SK-N-SH (cell line): ENCODE data around the gene KRT17. TPM values are rescaled to one million over a fixed set of nuclear protein-coding genes. Genes with fewer than 3 reads are reported as not detected.

Source experiments
- CTCF ChIA-PET: fragments of 300-600, 350-600 bp; formaldehyde crosslinking; extraction: SDS; loops from one replicate; lab custom pipeline; 2021; lab: Yijun Ruan, JAX
- POLR2A ChIA-PET: fragments of 350-600 bp; sonication (Branson Sonifier 250); formaldehyde crosslinking; extraction: SDS; loops from one replicate; lab custom pipeline; 2020; ENCODE audit warnings: antibody characterized with exemption, inconsistent platforms; lab: Yijun Ruan, JAX
- DNase-seq: peaks from one replicate; pipeline ENCODE4 v3.0.0; 2012
- H2AFZ ChIP-seq: fragments of 200-600 bp; sonication (generic); 2 replicates; pipeline ENCODE4 v1.8.1; 2016; ENCODE audit warnings: antibody characterized with exemption, mild to moderate bottlenecking, low read depth
- H3F3A ChIP-seq: fragments of 200-600 bp; sonication (generic); replicated peaks from 2 replicates; pipeline ENCODE3; 2016; ENCODE audit warnings: antibody characterized with exemption, mild to moderate bottlenecking; ENCODE audit not compliant: insufficient read depth
- H3K27ac ChIP-seq, 2 experiments: fragments of 200-500 bp in 1 of 2; fragments of 200-600 bp in 1 of 2; sonication (Bioruptor generic) in 1 of 2; sonication (generic), shearing (Covaris generic) in 1 of 2; 2 replicates each; pipeline versions ENCODE4 v1.5.1 to v1.6.1; 2014 to 2016; ENCODE audit warnings: low read depth in 2 of 2, inconsistent platforms in 1 of 2, low read length in 1 of 2, mild to moderate bottlenecking in 1 of 2, mixed read lengths in 1 of 2
- H3K27me3 ChIP-seq: fragments of 200-600 bp; sonication (generic), shearing (Covaris generic); 2 replicates; pipeline ENCODE4 v1.6.1; 2016; ENCODE audit warnings: mixed run types; ENCODE audit not compliant: insufficient read depth
- H3K36me3 ChIP-seq, 2 experiments: fragments of 200-500 bp in 1 of 2; fragments of 200-600 bp in 1 of 2; sonication (Bioruptor generic) in 1 of 2; sonication (generic) in 1 of 2; replicated peaks in 1 of 2; 2 replicates each; pipeline versions ENCODE3 to v1.5.1; 2014 to 2016; ENCODE audit warnings: low read length in 1 of 2, mild to moderate bottlenecking in 1 of 2; ENCODE audit not compliant: insufficient read depth in 2 of 2, control insufficient read depth in 1 of 2
- H3K4me1 ChIP-seq, 2 experiments: fragments of 200-500 bp in 1 of 2; fragments of 200-600 bp in 1 of 2; sonication (Bioruptor generic) in 1 of 2; sonication (generic), shearing (Covaris generic) in 1 of 2; 2 replicates each; pipeline versions ENCODE4 v1.5.1 to v1.6.1; 2014 to 2016; ENCODE audit warnings: low read depth in 1 of 2, low read length in 1 of 2, mixed run types in 1 of 2; ENCODE audit not compliant: insufficient read depth in 2 of 2, control insufficient read depth in 1 of 2
- H3K4me2 ChIP-seq: fragments of 200-600 bp; sonication (generic), shearing (Covaris generic); 2 replicates; pipeline ENCODE4 v1.6.1; 2017; ENCODE audit warnings: mixed run types
- H3K4me3 ChIP-seq, 2 experiments: fragments of 200-500 bp in 1 of 2; fragments of 200-600 bp in 1 of 2; sonication (Bioruptor generic) in 1 of 2; sonication (generic), shearing (Covaris generic) in 1 of 2; 2 replicates each; pipeline versions ENCODE4 v1.5.1 to v1.8.1; 2014 to 2016; ENCODE audit warnings: low read depth in 2 of 2, inconsistent platforms in 1 of 2, low read length in 1 of 2, mild to moderate bottlenecking in 1 of 2, mixed read lengths in 1 of 2, moderate library complexity in 1 of 2
- H3K79me2 ChIP-seq: fragments of 200-600 bp; sonication (generic); 2 replicates; pipeline ENCODE4 v1.8.1; 2017; ENCODE audit warnings: mild to moderate bottlenecking; ENCODE audit not compliant: insufficient read depth
- H3K9ac ChIP-seq: fragments of 200-600 bp; sonication (generic); 2 replicates; pipeline ENCODE4 v1.6.1; 2017; ENCODE audit warnings: mixed run types
- H3K9me2 ChIP-seq: fragments of 200-600 bp; sonication (generic); 2 replicates; pipeline ENCODE4 v1.6.1; 2017; ENCODE audit warnings: mixed run types
- H3K9me3 ChIP-seq: fragments of 200-600 bp; sonication (generic); 2 replicates; pipeline ENCODE4 v1.6.1; 2017; ENCODE audit warnings: mixed run types, mild to moderate bottlenecking, moderate library complexity
- H4K20me1 ChIP-seq: fragments of 200-600 bp; sonication (generic); 2 replicates; pipeline ENCODE4 v1.6.1; 2017; ENCODE audit warnings: mild to moderate bottlenecking, mixed run types; ENCODE audit not compliant: insufficient read depth
- CHD2 ChIP-seq: fragments of 150-350 bp; IDR thresholded peaks from 2 replicates; pipeline ENCODE4 v1.6.1; 2018; ENCODE audit warnings: low read length; ENCODE audit not compliant: partially characterized antibody
- ELF1 ChIP-seq: IDR thresholded peaks from 2 replicates; pipeline ENCODE4 v1.4.0; 2012
- EZH2phosphoT487 ChIP-seq: fragments of 200-600 bp; sonication (generic); IDR thresholded peaks from 2 replicates; pipeline ENCODE4 v1.6.1; 2017; ENCODE audit warnings: low read depth, mixed run types, mild to moderate bottlenecking, antibody characterized with exemption, moderate library complexity, borderline replicate concordance
- FOSL2 ChIP-seq: IDR thresholded peaks from 2 replicates; pipeline ENCODE4 v1.4.0; 2012; ENCODE audit warnings: low read depth, mild to moderate bottlenecking, moderate library complexity, borderline replicate concordance
- FOXM1 ChIP-seq: IDR thresholded peaks from 2 replicates; pipeline ENCODE4 v1.4.0; 2012; ENCODE audit warnings: low read depth, mild to moderate bottlenecking
- GABPA ChIP-seq: IDR thresholded peaks from 2 replicates; pipeline ENCODE4 v1.4.0; 2012; ENCODE audit warnings: low read depth, mild to moderate bottlenecking
- GATA2 ChIP-seq: sonication (generic); formaldehyde crosslinking; IDR thresholded peaks from 2 replicates; pipeline ENCODE4 v1.5.0; 2020; ENCODE audit warnings: mild to moderate bottlenecking, missing genetic modification reagents
- IRF3 ChIP-seq: fragments of 150-350 bp; IDR thresholded peaks from 2 replicates; pipeline ENCODE4 v1.6.1; 2016; ENCODE audit warnings: mild to moderate bottlenecking, low read depth, low read length
- MEF2A ChIP-seq: IDR thresholded peaks from 2 replicates; pipeline ENCODE4 v1.4.0; 2012; ENCODE audit warnings: low read depth, borderline replicate concordance
- NFIC ChIP-seq: IDR thresholded peaks from 2 replicates; pipeline ENCODE4 v1.4.0; 2012; ENCODE audit warnings: borderline replicate concordance
- NRF1 ChIP-seq: IDR thresholded peaks from 2 replicates; pipeline ENCODE4 v1.6.1; 2012; ENCODE audit warnings: low read depth, mild to moderate bottlenecking, low read length
- RFX5 ChIP-seq: IDR thresholded peaks from 2 replicates; pipeline ENCODE4 v1.6.1; 2012; ENCODE audit warnings: mild to moderate bottlenecking, improper control_type of control experiment, low read length
- RXRA ChIP-seq: IDR thresholded peaks from 2 replicates; pipeline ENCODE4 v1.4.0; 2012; ENCODE audit warnings: low read depth, mild to moderate bottlenecking, borderline replicate concordance
- SIN3A ChIP-seq: IDR thresholded peaks from 2 replicates; pipeline ENCODE4 v1.6.1; 2012; ENCODE audit warnings: low read depth, mild to moderate bottlenecking, low read length, moderate library complexity, borderline replicate concordance
- SMC3 ChIP-seq: IDR thresholded peaks from 2 replicates; pipeline ENCODE4 v1.6.1; 2012; ENCODE audit warnings: low read depth, low read length, improper control_type of control experiment
- USF1 ChIP-seq: IDR thresholded peaks from 2 replicates; pipeline ENCODE4 v1.4.0; 2012; ENCODE audit warnings: low read depth, borderline replicate concordance
- USF2 ChIP-seq: fragments of 150-350 bp; IDR thresholded peaks from 2 replicates; pipeline ENCODE4 v1.6.1; 2017; ENCODE audit warnings: antibody characterized with exemption, low read length, low read depth, borderline replicate concordance
- YY1 ChIP-seq: IDR thresholded peaks from 2 replicates; pipeline ENCODE4 v1.4.0; 2012; ENCODE audit warnings: low read depth, mild to moderate bottlenecking
- WGBS: methylation state at CpG from one replicate; pipeline ENCODE4 v1.1.6; 2017; ENCODE audit warnings: low lambda C conversion rate; 5-methylcytosine and 5-hydroxymethylcytosine counted together
- polyA plus RNA-seq, 3 experiments: library from polyadenylated mRNA; depleted of rRNA; stranded (reverse); fragments of >200 nt; gene quantifications; 2 replicates each; pipeline ENCODE4 v1.2.3, GENCODE V29; 2012
- TF ChIP-seq, protein P1 (sequence below): IDR thresholded peaks from 2 replicates; pipeline ENCODE4 v1.4.0; 2012; ENCODE audit warnings: low read depth, borderline replicate concordance

Gene KRT17
- polyA plus RNA-seq, 1 of the 3 experiments (the other 2 are of a cell fraction): 0.39 TPM

GRCh38 chr17:41602524-41602923, 21.9 kb downstream of the KRT17 start (continued):
- TF ChIP-seq NRF1 (no peak), SMC3 (no peak), FOSL2 (no peak), CHD2 (no peak), RXRA (no peak), ELF1 (no peak), USF2 (no peak), GABPA (no peak), GATA2 (CRISPR knock-in tag) (no peak), YY1 (no peak)

DNA sequence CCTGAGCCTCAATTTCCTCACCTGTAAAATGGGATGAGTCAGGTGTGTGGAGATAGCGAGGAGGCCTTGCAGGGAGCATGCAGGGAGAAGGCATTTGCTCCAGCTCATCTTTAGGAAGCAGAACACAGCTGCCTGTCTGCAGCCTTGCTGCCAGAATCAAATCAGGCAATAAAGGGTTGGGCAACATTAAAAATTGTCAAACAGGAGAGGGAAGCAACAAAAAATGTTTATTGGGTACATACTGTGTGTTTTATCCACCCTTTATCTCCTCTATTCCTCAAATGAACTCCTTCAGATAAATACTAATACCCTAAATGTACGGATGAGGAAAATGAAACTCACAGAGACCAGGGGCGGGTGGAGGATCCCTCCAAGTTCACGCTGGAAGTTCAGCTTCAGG, 24.1 kb downstream of the KRT17 start:
- no peaks in the 10 kb centered on the region for H4K20me1 ChIP-seq
- no peak overlapping the region for H3K4me3 ChIP-seq
- WGBS: 46% methylated on average over 4 of the region's 4 CpGs
- H3K36me3 ChIP-seq: no peaks in the 10 kb centered on the region
- ChIA-PET CTCF (interaction anchor here (1.0 to 3.5 kb wide), 4 partner anchors 10 to 52 kb away, joined by 3 to 19 read pairs (median 6); no protein-coding TSS in a partner anchor), POLR2A (no interaction called here)
- H3K4me1 ChIP-seq: peaks cover 0 to 4% of the 10 kb centered on the region in 2 experiments; a peak in 1 of 4 replicates
- H3K9me3 ChIP-seq: no peaks in the 10 kb centered on the region
- H3K27me3 ChIP-seq: peaks cover 17% of the 10 kb centered on the region
- no peaks in the 10 kb centered on the region for H3K9me2 ChIP-seq
- H2AFZ ChIP-seq: no peak overlapping the region
- H3F3A ChIP-seq: no peaks in the 10 kb centered on the region
- no peaks in the 10 kb centered on the region for H3K79me2 ChIP-seq
- TF ChIP-seq MEF2A: no peak
- TF ChIP-seq GABPA: no peak
- no peak for TF ChIP-seq FOSL2
- no peak for TF ChIP-seq RXRA
- no peak for TF ChIP-seq USF2
- no peak for TF ChIP-seq SMC3
- no peak for TF ChIP-seq IRF3
- DNase-seq: no peak
- no peak overlapping the region for H3K4me2 ChIP-seq
- no peak overlapping the region for H3K27ac ChIP-seq
- no peak overlapping the region for H3K9ac ChIP-seq

GRCh38 chr17:41599680-41600079, 24.7 kb downstream of the KRT17 start:
- no peak for DNase-seq
- ChIA-PET POLR2A (no interaction called here), CTCF (interaction anchor here (1.0 to 3.5 kb wide), 4 partner anchors 10 to 51 kb away, joined by 3 to 19 read pairs (median 6); no protein-coding TSS in a partner anchor)
- H3K27me3 ChIP-seq: peaks cover 23% of the 10 kb centered on the region
- no peaks in the 10 kb centered on the region for H4K20me1 ChIP-seq
- no peak overlapping the region for H3K4me3 ChIP-seq
- no peak overlapping the region for H2AFZ ChIP-seq
- H3K9ac ChIP-seq: no peak overlapping the region
- 67% methylated on average over 1 of the region's 1 CpG for WGBS
- TF ChIP-seq, protein P1, sequence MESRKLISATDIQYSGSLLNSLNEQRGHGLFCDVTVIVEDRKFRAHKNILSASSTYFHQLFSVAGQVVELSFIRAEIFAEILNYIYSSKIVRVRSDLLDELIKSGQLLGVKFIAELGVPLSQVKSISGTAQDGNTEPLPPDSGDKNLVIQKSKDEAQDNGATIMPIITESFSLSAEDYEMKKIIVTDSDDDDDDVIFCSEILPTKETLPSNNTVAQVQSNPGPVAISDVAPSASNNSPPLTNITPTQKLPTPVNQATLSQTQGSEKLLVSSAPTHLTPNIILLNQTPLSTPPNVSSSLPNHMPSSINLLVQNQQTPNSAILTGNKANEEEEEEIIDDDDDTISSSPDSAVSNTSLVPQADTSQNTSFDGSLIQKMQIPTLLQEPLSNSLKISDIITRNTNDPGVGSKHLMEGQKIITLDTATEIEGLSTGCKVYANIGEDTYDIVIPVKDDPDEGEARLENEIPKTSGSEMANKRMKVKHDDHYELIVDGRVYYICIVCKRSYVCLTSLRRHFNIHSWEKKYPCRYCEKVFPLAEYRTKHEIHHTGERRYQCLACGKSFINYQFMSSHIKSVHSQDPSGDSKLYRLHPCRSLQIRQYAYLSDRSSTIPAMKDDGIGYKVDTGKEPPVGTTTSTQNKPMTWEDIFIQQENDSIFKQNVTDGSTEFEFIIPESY: no peak
- TF ChIP-seq GABPA (no peak), USF1 (no peak), RFX5 (no peak), NFIC (no peak), EZH2phosphoT487 (no peak), FOXM1 (no peak), SIN3A (no peak), FOSL2 (no peak)
- no peaks in the 10 kb centered on the region for H3K9me3 ChIP-seq
- no peak overlapping the region for H3K27ac ChIP-seq
- no peaks in the 10 kb centered on the region for H3K36me3 ChIP-seq
- no peaks in the 10 kb centered on the region for H3K79me2 ChIP-seq
- H3K4me1 ChIP-seq: peaks cover 0 to 4% of the 10 kb centered on the region in 2 experiments; a peak in 1 of 4 replicates
- no peak overlapping the region for H3K4me2 ChIP-seq
- H3K9me2 ChIP-seq: no peaks in the 10 kb centered on the region
- no peaks in the 10 kb centered on the region for H3F3A ChIP-seq
